ENCODE measurements around the gene MOSMO.

Gene MOSMO

DNA sequence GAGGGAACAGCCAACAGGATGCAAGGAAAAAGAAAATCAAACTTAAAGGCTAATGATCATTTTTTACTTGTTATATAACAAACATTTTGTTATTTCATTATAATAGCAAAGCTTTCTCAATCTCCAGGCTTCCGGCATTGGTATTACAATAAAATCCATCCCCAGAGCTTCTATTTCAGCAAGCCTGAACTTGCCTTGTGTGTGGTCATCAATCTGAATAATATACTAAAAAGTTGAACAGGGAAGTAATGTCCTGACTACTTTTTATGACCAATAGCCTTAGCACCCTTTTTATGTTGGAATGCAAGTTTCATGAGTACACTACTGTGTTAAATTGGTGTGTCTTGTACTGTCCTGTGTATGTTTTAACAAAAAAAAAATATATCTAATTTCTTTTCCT is 57.3 kb downstream of the MOSMO start:
- Mint-ChIP-seq H3K27me3 (ENCODE audit: low read depth, poor library complexity) (peaks cover 3% of the 10 kb centered on the region), H3K27ac (no peak overlapping the region), H3K36me3 (ENCODE audit: low read depth) (peaks cover 14% of the 10 kb centered on the region), H3K4me1 (no peaks in the 10 kb centered on the region), H3K9me3 (peaks cover 18% of the 10 kb centered on the region), H3K4me3 (no peak overlapping the region)
- TF ChIP-seq, protein P1, sequence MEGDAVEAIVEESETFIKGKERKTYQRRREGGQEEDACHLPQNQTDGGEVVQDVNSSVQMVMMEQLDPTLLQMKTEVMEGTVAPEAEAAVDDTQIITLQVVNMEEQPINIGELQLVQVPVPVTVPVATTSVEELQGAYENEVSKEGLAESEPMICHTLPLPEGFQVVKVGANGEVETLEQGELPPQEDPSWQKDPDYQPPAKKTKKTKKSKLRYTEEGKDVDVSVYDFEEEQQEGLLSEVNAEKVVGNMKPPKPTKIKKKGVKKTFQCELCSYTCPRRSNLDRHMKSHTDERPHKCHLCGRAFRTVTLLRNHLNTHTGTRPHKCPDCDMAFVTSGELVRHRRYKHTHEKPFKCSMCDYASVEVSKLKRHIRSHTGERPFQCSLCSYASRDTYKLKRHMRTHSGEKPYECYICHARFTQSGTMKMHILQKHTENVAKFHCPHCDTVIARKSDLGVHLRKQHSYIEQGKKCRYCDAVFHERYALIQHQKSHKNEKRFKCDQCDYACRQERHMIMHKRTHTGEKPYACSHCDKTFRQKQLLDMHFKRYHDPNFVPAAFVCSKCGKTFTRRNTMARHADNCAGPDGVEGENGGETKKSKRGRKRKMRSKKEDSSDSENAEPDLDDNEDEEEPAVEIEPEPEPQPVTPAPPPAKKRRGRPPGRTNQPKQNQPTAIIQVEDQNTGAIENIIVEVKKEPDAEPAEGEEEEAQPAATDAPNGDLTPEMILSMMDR (IDR thresholded peaks at IDR 0.05): no peak
- no peak for DNase-seq

DNA sequence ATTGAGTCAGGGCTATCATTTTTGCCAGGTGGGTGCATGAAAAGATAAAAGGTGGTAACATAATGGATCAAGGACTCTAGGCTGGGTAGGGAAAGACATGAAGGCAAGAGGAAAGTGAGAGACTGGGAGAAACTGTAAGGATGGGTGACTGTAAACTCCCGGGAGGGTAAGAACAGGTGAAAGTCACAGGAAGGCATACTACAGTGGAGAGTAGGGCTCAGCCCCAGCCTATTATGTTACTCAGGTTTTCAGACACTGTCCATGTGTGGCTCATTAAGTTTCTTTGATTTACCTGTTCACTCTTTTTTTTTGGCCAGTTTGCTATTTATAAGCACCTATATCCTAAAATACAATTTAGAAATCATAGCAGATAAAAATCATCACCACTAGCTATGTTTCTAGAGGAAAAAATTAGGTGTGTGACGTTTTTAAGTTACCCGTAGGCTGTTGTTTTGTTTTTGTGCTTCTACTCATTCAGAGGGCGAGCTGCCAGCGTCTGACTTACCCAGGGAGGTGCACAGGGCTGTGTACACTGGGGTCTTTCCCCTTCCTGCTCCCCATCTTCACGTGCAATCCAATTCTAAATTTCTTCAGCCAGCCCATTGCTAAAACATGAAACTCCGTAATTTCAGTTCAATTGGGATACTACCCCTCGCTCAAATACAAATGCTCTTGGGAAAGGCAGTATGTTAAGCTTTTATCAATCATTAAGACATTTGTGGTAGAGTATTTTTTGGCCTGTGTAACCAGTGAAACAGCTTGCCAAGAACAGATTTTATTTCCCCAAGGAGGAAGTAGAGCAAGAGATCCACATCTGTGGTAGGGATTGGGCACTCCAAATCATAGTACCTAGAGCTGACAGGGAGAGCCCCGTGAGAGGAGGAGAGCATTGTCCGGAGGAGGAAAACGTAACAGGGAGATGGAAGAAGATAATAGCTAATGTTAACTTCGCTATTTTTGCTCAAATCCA is 62.7 kb downstream of the MOSMO start:
- no peak for DNase-seq
- Mint-ChIP-seq H3K27me3 (ENCODE audit: low read depth, poor library complexity) (no peaks in the 10 kb centered on the region), H3K27ac (no peak overlapping the region), H3K4me3 (no peak overlapping the region), H3K9me3 (peaks cover 18% of the 10 kb centered on the region), H3K36me3 (ENCODE audit: low read depth) (peaks cover 14% of the 10 kb centered on the region), H3K4me1 (no peaks in the 10 kb centered on the region)
- TF ChIP-seq, protein P1 (IDR thresholded peaks at IDR 0.05): no peak

DNA sequence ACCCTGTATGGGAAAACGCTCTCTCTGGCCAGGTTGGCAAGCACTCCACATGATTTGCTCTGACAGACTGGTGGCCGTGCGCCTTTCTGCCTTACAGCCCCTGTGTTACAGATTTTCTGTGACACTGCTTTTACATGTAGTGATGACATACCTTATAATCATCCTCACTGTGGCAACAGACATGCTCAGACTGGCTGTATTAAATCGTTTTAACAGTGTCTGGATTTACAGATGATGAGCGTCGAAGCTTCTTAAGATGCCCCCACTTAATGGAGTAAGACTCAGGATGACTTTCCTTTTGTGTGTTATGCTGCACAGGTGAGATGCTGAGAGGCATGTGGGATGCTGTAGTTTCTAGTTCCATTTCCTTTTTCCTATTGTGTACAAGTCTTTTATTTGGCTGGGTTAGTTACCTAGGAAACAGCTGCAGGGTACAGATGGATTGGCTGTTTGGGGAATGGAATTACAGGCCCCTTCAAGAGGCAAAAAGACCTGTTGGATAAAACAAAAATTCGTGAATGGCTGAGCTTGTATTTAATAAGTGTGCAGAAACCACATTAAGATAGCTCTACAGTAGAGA is 63.5 kb downstream of the MOSMO start:
- peaks cover 10% of the 10 kb centered on the region for H3K36me3 Mint-ChIP-seq (ENCODE audit: low read depth)
- no peak for DNase-seq
- H3K4me1 Mint-ChIP-seq: no peaks in the 10 kb centered on the region
- peaks cover 14% of the 10 kb centered on the region for H3K9me3 Mint-ChIP-seq
- no peaks in the 10 kb centered on the region for H3K27me3 Mint-ChIP-seq (ENCODE audit: low read depth, poor library complexity)
- H3K4me3 Mint-ChIP-seq: no peak overlapping the region
- TF ChIP-seq, protein P1 (IDR thresholded peaks at IDR 0.05): no peak
- no peak overlapping the region for H3K27ac Mint-ChIP-seq

DNA sequence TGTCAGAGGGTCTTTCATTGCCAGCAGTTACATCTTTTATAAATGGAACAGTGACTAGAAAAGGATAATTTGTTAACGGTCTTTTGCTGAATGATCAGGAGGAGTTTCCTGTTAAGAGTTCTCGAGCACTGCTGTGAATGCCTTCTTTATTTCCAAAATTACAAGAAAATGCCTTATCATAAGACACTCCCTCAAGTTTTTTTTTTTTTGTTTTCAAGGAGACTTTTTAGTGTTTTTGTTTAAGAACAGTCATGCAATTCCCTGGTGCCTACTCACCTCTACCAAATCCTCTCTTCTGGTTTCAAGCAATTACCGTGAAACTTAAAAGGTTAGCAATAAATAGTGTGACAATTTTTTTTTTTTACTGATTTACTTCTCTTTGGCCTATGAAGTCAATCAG is 65.4 kb downstream of the MOSMO start:
- Mint-ChIP-seq H3K9me3 (no peaks in the 10 kb centered on the region), H3K4me1 (no peaks in the 10 kb centered on the region), H3K27ac (no peak overlapping the region), H3K4me3 (no peak overlapping the region), H3K36me3 (ENCODE audit: low read depth) (no peaks in the 10 kb centered on the region), H3K27me3 (ENCODE audit: low read depth, poor library complexity) (no peaks in the 10 kb centered on the region)
- TF ChIP-seq, protein P1 (IDR thresholded peaks at IDR 0.05): no peak
- no peak for DNase-seq

DNA sequence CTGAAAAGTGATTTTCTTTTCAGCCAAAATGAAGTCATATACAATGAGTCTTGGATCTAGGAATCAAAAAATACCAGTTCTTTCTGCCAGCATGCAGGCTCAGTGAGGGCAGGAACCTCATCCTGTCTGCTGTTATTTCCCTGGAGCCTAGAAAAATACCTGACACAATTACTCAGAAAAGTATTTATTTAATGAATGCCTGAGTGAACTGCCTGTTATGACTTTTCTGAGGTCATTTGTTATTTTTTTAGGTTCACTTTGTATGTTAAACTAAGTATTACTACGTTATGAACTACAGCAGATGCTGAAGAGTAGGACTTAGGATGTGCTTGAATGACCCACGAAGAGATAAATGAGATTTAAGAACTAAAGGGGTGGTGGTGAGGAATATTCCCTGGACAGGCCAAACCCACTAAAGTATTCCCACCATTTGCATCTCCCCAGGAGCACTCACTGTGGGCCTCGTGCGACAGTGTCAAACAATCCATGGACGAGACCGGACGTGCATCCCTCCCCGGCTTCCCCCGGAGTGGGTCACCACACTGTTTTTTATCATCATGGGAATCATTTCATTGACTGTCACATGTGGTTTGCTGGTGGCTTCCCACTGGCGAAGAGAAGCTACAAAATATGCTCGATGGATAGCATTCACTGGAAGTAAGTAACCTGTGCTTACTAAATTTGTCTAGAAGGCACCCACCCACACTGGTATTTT is 67.3 kb downstream of the MOSMO start:
- H3K4me1 Mint-ChIP-seq: no peaks in the 10 kb centered on the region
- no peak for DNase-seq
- no peak overlapping the region for H3K4me3 Mint-ChIP-seq
- no peaks in the 10 kb centered on the region for H3K27me3 Mint-ChIP-seq (ENCODE audit: low read depth, poor library complexity)
- no peaks in the 10 kb centered on the region for H3K9me3 Mint-ChIP-seq
- no peak overlapping the region for H3K27ac Mint-ChIP-seq
- H3K36me3 Mint-ChIP-seq (ENCODE audit: low read depth): no peaks in the 10 kb centered on the region
- TF ChIP-seq, protein P1 (IDR thresholded peaks at IDR 0.05): no peak
